Measurements from ENCODE around the gene TPK1.
A peak's percentile ranks its signal among the peaks of the same experiment; 100 is the strongest.

TPK1 gene

DNA sequence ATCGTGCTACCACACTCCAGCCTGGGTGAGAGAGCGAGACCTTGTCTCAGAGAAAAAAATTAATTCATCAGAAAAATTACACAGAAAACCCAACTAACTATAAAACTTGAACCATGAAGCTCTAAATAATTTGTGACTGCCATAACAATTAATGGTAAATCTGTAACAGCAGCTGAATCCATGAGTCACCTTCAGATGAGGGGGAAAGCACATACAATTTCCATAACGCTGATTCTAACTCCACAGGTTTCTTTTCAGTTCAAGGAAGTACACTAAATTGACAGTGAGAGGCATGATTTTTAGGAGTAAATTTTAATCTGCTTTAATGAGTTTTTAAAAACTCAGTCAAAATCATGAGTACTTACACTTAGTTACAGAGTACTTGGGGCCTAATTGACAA, 312.2 kb downstream of the TPK1 start:
- no peak for FAIRE-seq

DNA sequence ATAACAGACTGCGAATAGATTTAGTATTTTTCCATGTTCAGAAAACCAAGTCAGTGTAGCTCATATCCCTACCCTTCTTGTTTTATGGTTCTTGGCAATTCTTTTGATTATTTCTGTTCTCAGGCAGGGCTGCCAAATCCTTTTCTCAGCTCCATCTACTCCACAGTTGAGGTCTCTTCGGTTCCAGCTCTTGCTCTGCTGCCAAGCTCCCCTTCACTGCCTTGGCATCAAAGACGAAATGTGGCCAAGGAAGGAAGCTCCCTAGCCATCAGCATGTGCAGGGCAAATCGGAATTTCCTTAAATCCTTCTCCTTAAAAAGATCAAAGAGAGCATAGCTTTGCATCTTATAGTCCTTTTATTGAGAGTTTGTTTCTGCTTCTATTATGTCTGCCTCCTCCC, 315.9 kb downstream of the TPK1 start:
- no peak for FAIRE-seq

DNA sequence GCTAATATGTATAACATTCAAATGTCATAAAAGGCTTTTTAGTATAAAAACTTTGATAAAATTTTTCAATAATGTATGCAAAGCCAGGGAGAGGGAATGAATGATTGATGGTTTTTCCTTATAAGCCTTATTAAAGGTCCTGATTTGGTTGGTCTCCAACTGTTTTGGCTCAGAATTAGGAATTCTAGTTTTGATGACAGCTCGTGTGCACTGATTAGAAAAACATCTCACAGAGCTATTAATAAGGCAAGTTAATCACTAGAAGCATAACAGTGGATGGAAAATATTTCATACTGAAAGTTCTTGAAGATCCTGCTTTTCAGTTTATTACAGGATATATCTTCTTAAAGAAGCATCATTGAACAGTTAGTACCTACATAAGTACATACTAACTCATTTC, 317.5 kb downstream of the TPK1 start:
- no peak for FAIRE-seq

DNA sequence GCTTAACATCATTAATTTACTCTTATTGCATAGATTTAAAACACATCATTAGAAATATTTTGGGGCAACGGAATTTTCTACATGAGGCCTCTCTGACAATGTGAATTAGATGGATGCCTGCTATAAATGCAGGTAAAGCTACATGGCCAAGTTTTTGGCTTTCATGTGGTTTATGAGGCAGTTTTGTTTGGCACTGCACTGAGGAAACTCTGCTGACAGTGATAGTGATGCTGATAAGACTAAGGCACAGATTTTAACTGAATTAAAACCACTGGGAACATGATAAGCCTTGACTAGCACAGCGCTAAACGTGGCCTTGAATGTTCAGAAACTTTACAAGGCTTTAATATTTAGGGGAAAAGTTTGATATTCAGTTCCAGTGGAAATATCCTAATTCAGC, 318.1 kb downstream of the TPK1 start:
- no peak for FAIRE-seq

DNA sequence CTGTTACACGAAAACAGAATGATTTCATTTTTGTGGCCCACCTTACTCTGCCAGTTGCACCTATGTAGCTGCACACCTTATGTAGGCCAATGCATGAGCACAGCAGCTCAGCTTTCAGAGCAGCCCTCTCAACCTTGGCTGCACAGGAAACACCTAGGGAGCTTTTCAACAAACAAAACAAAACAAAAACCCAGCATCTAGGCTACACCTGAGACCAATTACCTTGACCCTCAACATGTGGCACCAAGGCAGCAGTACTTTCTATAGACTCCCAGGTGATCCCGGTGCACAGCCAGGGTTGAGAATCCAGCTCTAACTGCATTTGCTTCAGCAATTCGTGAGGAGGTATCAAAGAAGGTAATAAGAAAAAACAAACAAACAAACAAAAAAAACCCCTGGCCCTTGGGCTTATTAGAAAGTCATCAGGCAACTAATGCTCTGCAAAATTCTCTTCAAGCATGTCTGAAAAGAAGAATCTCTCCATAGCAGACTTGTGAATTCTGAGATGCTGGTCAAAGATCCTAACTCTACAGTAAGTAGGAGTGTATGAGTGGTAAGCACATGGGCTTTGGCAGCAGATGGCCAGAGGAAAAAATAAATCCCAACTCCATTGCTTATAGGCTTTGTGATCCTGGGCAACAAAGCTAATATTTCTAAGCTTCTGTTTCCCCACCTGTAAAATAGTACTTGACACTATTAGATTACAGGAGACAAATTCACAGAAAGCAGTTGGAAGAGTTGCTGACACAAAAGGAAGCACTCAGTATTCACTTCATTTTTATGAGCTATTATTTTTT, 318.9 kb downstream of the TPK1 start:
- peak; percentile 17 for FAIRE-seq

DNA sequence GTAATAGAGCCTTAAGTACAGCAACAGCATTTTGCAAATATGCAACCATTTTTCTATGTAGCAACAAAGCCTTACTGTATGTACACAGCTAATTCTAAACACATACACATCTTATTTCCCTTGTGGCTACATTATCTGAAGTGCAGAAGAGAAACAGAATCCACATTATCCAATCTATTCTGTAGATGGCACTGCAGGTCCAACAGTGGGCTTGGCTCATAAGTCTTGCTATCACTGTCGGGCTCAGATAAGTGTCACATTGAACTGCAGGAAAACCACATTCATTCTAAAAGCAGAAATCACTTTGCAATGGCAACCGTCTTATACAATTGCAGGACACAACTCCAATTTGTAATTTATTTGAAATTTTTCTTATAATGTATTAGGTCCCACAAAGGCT, 322.5 kb downstream of the TPK1 start:
- FAIRE-seq = peak; percentile 36

DNA sequence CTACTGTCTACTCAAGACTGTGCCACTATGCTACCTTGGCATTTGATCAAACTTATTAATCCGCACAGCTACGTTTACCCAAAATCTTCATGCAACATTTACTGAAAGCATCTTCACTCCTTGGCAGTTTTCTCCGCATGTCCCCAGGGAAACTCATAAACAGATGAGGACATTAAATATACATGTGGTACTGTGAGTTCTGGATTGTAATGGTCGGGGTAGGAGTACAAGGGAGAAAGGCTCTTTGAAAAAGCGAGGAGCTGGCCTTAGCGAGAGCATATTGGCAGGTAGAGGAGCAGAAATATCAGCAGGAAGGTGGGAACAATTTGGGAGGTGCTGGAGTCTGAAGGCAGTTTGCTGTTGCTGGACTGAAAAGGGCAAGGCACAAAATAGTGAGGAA, 325.2 kb downstream of the TPK1 start:
- FAIRE-seq = no peak

DNA sequence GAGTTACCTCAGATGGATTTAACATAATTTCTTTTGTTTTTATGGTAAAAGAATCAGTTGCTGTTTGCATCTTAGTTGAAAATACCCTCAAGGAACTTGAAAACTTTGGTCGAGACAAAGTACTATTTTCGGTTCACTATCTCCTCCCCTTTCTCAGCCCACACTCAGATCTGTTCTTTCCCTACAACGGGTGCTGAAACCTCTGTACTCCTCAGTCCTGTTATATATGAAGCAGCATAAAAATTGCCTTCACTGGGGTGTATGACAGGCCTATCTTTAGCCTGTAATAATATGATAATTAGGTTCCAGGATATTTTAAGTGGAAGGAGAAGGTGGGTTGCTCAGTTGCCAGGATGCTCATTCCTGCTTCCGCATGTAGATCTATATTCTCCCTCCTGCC, 327.2 kb downstream of the TPK1 start:
- no peak for FAIRE-seq

DNA sequence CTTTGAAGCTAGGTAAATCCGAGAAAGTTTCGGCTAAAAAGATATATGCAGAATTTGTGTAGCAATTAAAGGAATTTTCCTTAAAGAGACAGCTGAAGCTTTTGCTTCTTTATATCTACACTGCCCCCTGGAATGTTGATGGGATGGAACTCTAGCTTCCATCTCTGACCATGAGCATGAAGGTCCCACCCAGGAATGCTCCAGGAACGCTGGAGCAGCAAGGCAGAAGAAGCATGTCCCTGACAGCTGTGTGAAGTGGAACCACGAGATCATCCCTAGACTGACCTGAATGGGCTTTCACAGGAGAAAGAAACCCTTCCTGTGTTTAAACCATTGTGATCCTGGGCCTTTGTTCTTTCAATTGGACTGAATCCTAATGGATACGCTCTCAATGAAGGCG, 332.6 kb downstream of the TPK1 start:
- no peak for FAIRE-seq

DNA sequence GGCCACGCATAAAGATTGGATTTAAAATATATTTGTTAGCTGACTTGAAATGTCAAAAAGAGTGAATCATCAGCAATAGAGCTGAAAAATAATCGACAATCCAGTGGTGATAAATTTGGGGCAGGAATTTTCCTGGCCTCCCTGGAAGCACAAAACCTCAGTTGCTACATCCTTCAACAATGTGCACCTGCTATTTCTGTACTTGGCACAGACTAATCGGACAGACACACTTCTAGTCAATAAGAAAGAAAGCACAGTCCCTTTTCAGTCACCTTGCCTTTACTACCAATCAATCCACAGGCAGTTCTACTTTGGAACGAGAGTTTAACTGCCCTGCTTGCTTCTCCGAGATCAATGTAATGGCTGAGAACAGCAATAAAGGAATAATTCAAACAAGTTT, 335.6 kb downstream of the TPK1 start:
- no peak for FAIRE-seq

DNA sequence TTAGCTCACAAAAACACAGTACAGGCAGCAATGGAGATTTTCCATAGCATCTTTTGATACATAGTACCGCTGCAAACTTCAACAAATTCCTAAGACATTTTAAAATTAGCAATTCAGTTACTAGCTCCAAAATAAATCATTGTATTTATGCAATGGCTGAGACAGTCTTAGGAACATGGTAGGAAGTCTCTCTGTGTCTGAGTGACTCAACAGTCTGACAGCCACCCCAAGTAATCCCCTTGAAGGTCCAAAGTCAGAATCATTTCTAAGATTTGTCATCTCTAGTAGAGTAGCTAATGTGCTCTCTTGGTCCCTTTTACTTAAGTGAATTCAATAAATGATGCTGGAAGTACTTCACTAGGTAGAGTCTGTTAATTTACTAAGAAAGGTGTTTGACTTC, 338.6 kb downstream of the TPK1 start:
- no peak for FAIRE-seq

DNA sequence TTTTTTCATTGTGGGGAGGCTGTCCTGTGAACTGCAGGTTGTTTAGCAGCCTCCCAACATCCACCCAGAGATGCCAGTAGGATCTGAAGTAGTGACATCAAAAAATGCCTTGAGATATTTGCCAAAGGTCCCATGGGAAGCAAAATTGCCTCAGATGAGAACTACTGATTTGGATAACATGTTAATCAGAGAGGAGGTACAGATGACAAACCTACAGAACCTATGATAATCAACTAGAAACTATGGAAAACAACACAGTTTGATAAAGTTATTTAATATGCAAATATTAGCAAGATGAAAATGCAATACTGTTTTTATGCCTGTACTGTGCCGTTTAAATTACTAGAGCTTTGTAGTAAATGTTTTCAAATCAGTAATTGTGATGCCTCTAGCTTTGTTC, 341.5 kb downstream of the TPK1 start:
- no peak for FAIRE-seq

DNA sequence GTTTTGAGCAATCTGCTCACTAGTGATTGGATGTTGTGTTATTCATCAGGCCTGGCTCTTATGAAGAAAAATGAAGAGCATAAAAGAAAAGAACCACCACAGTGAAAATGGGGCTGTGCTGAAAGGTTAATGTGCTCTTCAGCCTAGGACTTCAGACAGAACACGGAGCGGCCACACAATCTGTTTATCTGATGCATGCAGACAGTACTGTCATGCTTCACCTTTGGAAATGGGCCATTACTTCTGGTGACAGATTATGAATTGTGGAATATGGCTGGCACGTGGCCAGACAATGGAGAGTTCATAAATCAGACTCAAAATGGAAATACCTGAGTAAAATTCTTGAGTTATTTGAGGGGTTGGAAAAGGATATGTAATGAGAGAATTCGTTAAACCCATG, 346.3 kb downstream of the TPK1 start:
- no peak for FAIRE-seq

DNA sequence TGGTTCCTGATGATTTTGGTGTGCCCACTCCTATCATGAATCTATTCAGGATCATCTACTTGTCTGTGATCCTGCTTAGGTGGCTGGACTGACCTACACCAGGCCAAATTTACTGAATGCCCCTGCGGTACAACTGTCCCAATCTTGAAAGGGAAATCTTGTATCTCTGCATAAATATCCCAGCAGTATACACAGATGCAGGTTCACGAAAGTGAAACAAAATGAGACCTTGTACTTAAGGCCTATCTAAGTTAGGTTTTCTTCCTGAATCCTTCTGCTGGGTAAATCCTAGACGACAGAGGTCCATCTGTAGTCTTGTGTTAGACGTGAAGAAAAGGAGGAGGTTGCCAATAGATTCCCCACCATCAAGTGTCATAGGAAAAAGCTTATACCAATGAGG, 346.9 kb downstream of the TPK1 start:
- FAIRE-seq = no peak

DNA sequence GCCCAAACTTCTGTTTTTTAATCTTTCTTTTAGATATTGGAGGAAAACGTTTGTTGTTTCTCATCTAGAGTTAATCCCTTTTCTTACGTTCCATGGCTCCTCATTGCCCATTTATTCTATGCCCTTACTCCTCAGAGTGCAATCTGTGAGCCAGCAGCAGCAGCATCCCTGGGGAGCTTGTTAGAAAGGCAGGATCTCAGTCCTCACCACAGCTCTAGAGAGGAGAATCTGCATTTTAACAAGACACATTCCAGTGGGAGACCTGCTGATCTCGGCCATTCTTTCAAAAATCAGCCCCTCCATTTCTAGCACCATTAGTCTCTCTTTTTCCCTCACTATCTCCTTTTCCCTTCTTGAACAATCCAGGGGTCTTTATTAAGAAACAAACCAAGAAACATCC, 348.0 kb downstream of the TPK1 start:
- no peak for FAIRE-seq

DNA sequence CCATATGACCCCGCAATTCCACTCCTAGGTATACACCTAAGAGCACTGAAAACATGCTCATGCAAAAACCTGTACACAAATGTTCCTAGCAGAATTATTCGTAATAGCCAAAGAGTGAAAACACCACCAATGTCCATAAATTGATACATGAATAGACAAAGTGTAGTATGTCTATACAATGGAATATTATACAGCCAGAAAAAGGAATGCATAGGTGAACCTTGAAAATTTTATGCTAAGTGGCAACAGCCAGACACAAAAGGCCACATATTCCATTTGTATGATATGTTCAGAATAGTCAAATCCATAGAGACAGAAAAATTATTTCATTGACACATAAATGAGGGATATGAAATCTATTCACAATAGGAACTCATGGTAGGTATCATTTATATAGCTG, 351.4 kb downstream of the TPK1 start:
- FAIRE-seq = no peak

DNA sequence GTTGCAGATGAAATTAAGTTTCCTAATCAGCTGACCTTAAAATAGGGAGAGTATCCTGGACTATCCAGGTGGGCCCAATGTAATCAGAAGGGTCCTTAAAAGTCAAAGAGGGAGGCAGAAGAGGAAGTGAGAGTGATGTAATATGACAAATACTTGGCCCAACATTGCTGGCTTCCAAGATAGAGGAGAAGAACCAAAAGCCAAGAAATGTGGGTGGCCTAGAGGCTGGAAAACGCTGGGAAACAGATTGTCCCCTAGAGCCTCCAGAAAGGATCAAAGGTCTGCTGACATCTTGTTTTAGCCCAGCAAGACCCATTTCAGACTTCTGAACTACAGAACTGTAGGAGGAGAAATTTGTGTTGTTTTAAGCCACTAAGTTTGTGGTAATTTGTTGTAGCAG, 352.7 kb downstream of the TPK1 start:
- FAIRE-seq = no peak

DNA sequence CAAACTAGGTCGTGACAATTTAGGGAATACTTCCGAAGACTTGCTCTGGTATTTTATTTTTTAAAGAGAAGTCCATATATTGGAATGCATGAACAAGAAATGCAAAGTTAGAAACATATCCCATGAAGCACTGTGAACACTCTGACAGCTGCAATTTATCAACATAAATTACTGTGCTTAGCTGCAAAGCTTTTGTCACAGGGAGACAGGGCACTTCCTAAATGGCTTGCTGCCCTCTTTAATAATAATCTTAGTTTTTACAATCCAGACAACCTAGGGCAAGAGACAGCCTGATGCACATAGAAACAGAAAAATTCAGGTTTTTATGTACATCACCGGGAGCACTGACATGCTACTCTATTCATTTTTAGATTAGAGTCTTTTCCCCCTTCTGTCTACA, 354.0 kb downstream of the TPK1 start:
- no peak for FAIRE-seq

DNA sequence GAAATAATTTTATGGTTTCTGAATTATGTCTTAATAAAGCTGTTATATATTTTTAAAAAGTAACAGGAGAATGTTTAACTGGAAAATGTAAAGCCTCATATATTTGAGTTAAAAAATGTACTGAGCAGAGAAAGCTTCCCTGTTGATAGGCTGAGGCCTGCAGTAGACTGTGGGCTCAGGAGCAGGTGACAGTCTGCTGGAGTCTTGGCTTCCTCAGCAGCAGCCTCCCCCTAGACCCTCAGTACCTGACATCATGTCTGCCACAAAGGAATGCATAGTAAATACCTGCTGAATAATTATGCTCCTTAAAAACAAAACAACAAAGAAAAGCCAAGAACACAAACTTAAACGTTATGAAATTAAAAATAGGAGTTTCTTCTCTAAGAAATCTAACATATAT, 358.5 kb downstream of the TPK1 start:
- no peak for FAIRE-seq

DNA sequence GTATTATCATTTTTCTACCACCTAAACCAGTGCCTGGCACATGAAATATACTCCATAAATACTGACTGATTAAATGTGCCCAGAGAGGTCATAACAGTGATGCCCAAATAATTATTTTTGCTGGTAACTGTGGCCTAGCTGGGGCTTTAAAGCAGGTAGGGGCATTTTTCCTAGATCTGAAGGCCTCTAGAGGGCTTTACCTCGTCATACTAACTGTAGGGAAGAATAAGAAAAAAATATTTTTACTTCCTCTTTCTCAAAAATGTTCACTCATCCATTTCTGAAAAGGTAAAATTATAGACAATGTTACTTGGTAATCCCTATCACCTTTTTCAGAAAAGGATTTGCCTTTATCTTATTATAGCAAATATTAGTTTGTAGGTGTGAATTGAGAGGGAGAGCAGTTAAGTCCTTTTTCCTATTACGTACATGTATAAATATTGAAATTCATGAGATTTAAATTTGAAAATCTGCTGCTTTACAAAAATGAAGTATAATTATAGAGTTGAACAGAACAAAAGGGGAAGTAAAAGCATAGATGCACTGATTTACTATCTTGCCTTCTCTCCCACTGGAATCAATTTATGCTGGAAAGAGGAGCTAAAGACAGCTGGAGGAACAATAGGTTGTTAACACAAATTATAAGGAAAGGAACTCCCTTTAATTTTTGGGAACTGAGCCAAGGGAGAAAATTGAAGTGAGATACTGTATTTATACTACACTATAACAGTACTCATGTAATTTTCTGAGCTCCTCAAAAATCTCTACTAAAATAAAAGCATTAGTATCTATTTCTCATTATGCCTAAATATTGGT, 360.8 kb downstream of the TPK1 start:
- FAIRE-seq = no peak

DNA sequence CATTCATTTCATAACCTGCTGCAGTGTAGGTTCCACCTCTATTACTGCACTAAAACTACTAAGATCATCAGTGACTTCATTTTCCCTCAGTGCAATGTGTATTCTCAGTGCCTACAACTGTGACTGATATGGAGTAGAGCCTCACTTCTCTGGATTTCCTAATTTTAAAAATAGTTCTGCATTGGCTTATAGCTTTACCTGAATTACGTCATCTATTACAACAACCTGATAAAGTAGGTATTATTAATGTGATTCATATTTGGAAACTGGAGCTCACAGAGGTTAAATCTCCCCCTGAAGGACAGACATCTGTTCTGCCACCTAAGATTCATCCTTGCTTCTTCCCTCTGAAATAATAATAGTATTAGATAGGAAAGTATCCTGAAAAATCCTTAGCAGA, 361.5 kb downstream of the TPK1 start:
- no peak for FAIRE-seq

DNA sequence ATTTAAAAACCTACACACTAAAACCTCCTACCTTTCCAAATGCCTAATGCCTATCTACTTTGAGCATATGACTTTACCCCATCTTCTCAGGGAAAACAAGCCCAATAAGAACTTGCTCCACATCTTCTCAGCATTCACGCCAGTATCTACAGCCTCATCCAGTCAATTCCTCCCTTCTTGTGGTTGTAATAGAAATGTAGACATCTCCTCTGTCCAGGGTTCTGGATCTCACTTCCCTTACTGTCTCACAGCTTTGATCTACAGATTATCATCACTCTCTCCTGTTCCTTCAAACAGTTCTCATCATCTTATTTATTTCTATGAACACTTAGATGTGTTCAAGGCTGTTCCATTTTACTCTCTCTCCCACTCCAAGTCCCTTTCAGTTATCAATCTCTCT, 361.9 kb downstream of the TPK1 start:
- no peak for FAIRE-seq

DNA sequence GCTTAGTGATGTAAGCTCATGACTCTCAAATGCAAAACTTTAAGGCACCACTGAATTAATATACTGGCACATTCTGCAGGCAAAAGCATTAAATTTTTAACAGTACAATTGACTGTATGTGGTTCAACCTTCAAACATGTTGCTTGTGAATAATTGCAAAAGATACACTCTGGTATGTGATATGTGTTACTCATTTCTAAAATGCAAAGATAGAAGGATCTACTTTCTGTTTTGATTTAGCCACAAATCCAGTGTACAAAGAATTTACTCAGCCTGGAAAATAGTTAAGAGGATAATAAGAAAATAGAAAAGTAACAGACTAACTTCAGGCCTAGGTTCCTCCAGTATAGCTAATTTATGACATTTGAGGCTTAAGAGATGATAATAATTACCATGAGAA, 365.8 kb downstream of the TPK1 start:
- FAIRE-seq = no peak

DNA sequence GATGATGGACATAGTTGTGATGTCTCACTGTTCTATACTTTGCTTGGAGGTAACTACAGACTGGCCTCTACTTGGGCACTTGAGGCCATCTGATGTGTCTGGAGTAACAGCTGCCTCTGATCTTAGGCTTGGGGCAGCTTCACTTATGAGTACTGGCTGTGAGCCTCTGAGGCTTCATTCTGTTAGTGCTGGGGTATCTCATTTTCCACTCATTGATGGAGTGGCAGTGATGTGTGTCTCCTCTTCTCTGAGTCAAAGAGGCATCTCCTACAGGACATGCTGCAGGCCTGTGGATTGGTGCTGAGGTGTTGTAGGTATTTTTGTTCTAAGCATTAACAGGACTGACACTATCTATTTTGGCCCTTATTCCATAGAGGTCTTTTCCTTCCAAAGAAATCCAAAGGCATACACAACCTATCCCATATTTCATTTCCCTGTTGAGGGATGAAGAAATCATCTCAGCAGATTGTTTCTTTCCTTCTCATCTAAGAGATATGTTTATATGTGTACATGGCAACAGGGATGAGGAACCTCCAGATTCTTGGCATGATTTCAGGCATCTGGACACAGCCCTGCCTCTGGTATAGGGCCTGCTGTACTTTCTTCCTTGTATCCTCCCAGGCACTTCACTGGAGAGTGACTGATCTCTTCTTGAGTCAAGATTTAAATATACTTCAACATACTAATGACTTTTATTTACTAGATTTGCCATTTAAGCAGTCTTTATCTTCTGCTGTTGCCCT, 366.7 kb downstream of the TPK1 start:
- FAIRE-seq = no peak
